Endothelial cell of umbilical vein (primary cell): ENCODE measurements around the gene KIAA0825. TPM values are rescaled to one million over a fixed set of nuclear protein-coding genes. Genes with fewer than 3 reads are reported as not detected.

Source experiments
- BruUV-seq: library from RNA; stranded (reverse); fragments of 400-500 nt; replicated peaks from 2 replicates; lab custom pipeline; 2021; lab: Mats Ljungman, UMichigan
- CTCF ChIA-PET: fragments of 300-600, 350-600 bp; sonication (Branson Sonifier 250); formaldehyde crosslinking; loops from one replicate; lab custom pipeline; 2021; ENCODE audit warnings: antibody characterized with exemption, inconsistent platforms; lab: Charles Lee
- POLR2A ChIA-PET: fragments of 300-600, 350-600 bp; sonication (Branson Sonifier 250); formaldehyde crosslinking; loops from one replicate; lab custom pipeline; 2021; ENCODE audit warnings: antibody characterized with exemption, inconsistent platforms; lab: Charles Lee
- DNase-seq: peaks from one replicate; pipeline ENCODE4 v3.0.0-alpha.2; 2011; ENCODE audit warnings: low read depth, low spot score
- FAIRE-seq: peaks from 2 replicates; lab custom pipeline; 2011; peaks lifted over from hg19 to GRCh38; lab: Jason Lieb, UNC
- H2AFZ ChIP-seq: 2 replicates; pipeline ENCODE4 v1.6.0; 2012; ENCODE audit warnings: low read depth, low read length, control low read depth, inconsistent platforms
- H3K27ac ChIP-seq: 2 replicates; pipeline ENCODE4 v1.5.1; 2011; ENCODE audit warnings: low read depth, mild to moderate bottlenecking, control low read depth, low read length, moderate library complexity; ENCODE audit not compliant: insufficient read depth
- H3K27me3 ChIP-seq, 2 experiments: 2 replicates each; pipeline versions ENCODE4 v1.6.0 to v1.6.1; 2011; ENCODE audit warnings: low read length in 2 of 2, mixed read lengths in 1 of 2; ENCODE audit not compliant: control insufficient read depth in 2 of 2, insufficient read depth in 2 of 2
- H3K36me3 ChIP-seq, 2 experiments: 2 replicates in 1 of 2; 3 replicates in 1 of 2; pipeline ENCODE4 v1.5.1; 2011; ENCODE audit warnings: low read length in 2 of 2, mild to moderate bottlenecking in 1 of 2, moderate library complexity in 1 of 2; ENCODE audit not compliant: control insufficient read depth in 2 of 2, insufficient read depth in 2 of 2; ENCODE audit errors: extremely low read depth in 1 of 2
- H3K4me1 ChIP-seq: 3 replicates; pipeline ENCODE4 v1.5.1; 2011; ENCODE audit warnings: mild to moderate bottlenecking, low read length; ENCODE audit not compliant: control insufficient read depth, insufficient read depth; ENCODE audit errors: extremely low read depth
- H3K4me2 ChIP-seq: 2 replicates; pipeline ENCODE4 v1.6.1; 2011; ENCODE audit warnings: low read length, control low read depth, mixed read lengths; ENCODE audit not compliant: insufficient read depth
- H3K4me3 ChIP-seq, 3 experiments: fragments of 200-600 bp in 1 of 3; sonication (generic), shearing (Covaris generic) in 1 of 3; replicated peaks in 1 of 3; 2 replicates each; pipeline ENCODE4 v1.5.1; 2011 to 2016; ENCODE audit warnings: control low read depth in 3 of 3, low read length in 3 of 3, mild to moderate bottlenecking in 2 of 3, inconsistent platforms in 1 of 3, low read depth in 1 of 3, moderate library complexity in 1 of 3; ENCODE audit not compliant: insufficient read depth in 1 of 3
- H3K79me2 ChIP-seq: 2 replicates; pipeline ENCODE4 v1.6.0; 2012; ENCODE audit warnings: low read length, inconsistent platforms; ENCODE audit not compliant: control insufficient read depth, insufficient read depth
- H3K9ac ChIP-seq: replicated peaks from 2 replicates; pipeline ENCODE3; 2011; ENCODE audit warnings: low read length, control low read depth; ENCODE audit not compliant: insufficient read depth; ENCODE audit errors: extremely low read depth
- H3K9me1 ChIP-seq: replicated peaks from 3 replicates; pipeline ENCODE4 v1.6.0; 2011; ENCODE audit warnings: mild to moderate bottlenecking, low read length; ENCODE audit not compliant: control insufficient read depth, insufficient read depth; ENCODE audit errors: extremely low read depth
- H3K9me3 ChIP-seq: replicated peaks from 2 replicates; pipeline ENCODE4 v1.5.1; 2012; ENCODE audit warnings: low read length, inconsistent platforms; ENCODE audit not compliant: control insufficient read depth, insufficient read depth
- H4K20me1 ChIP-seq: replicated peaks from 2 replicates; pipeline ENCODE3; 2011; ENCODE audit warnings: mild to moderate bottlenecking, low read length; ENCODE audit not compliant: control insufficient read depth, insufficient read depth; ENCODE audit errors: extremely low read depth
- EZH2 ChIP-seq: IDR thresholded peaks from 2 replicates; pipeline ENCODE4 v1.6.1; 2012; ENCODE audit warnings: borderline replicate concordance, low read depth, mild to moderate bottlenecking, moderate library complexity, low read length, inconsistent platforms; ENCODE audit not compliant: severe bottlenecking
- FOS ChIP-seq: IDR thresholded peaks from 2 replicates; pipeline ENCODE4 v1.6.1; 2011; ENCODE audit warnings: mild to moderate bottlenecking, low read length, moderate library complexity, borderline replicate concordance; ENCODE audit not compliant: insufficient read depth
- JUN ChIP-seq: IDR thresholded peaks from 2 replicates; pipeline ENCODE4 v1.6.1; 2011; ENCODE audit warnings: borderline replicate concordance, low read depth; ENCODE audit not compliant: insufficient read length, insufficient read depth
- MYC ChIP-seq: IDR thresholded peaks from one replicate; pipeline ENCODE4 v1.6.1; 2011; ENCODE audit warnings: mild to moderate bottlenecking, low read depth, low read length
- POLR2AphosphoS5 ChIP-seq: IDR thresholded peaks from 2 replicates; pipeline ENCODE4 v1.6.1; 2012; ENCODE audit warnings: low read depth, mild to moderate bottlenecking, control low read depth, low read length, moderate library complexity; ENCODE audit not compliant: insufficient read depth
- dilution Hi-C: fragments of 300-500 bp; cut with MboI; formaldehyde crosslinking; loops from one replicate; pipeline ENCODE4 v1.15.0; 2019; ENCODE audit warnings: low sequenced_read_pairs; ENCODE audit not compliant: extremely low pct_ligation_motif_present
- intact Hi-C: fragments of 100-400 bp; cut with micrococcal nuclease; formaldehyde crosslinking; loops from one replicate; pipeline ENCODE4 v1.10.0; 2022
- polyA plus RNA-seq, 4 experiments: library from polyadenylated mRNA; depleted of rRNA in 3 of 4; stranded (reverse) in 3 of 4; unstranded in 1 of 4; fragments of >200 nt; gene quantifications; 2 replicates each; pipeline versions ENCODE4 v1.2.1 to v1.2.3, GENCODE V29; 2011 to 2012; ENCODE audit warnings: missing spikeins in 1 of 4
- total RNA-seq: library from RNA; stranded (reverse); gene quantifications from 2 replicates; pipeline ENCODE4 v1.2.3, GENCODE V29; 2021
- TF ChIP-seq, protein P1 (sequence below): IDR thresholded peaks from 2 replicates; pipeline ENCODE4 v1.6.1; 2011; ENCODE audit not compliant: insufficient read depth, insufficient read length
- TF ChIP-seq, protein P2 (sequence below), 2 donors: IDR thresholded peaks; 1 replicate in 1 of 2; 2 replicates in 1 of 2; pipeline ENCODE4 v1.5.1; 2011; ENCODE audit warnings: low read length in 2 of 2, mild to moderate bottlenecking in 2 of 2, moderate library complexity in 2 of 2, control low read depth in 1 of 2, inconsistent platforms in 1 of 2, low read depth in 1 of 2; ENCODE audit not compliant: insufficient read depth in 1 of 2; ENCODE audit errors: extremely low read depth in 1 of 2

The KIAA0825 gene
- total and polyA plus RNA-seq, 2 donors (not counting 3 experiments of a cell fraction or from before 2014, with no cell fraction given): 0.15 to 1.1 TPM

DNA sequence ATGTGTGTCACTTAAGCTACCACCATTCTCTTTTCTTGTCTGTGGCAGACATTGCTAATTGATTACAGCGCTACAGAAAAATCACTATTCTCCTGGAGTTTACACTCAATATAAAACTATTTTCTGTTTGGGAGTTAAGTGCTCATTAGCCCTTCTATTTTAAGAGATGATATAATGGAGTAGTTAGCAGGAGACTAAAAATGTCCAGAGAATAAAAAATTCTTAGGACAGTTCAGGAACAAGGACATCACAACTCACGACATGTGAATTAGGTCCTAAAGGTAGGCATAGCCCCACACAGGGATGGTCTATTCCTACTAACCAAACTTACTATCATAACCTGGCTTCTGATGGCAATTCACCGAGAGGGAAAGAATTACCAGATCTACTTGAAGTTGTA is 258.5 kb downstream of the KIAA0825 start:
- no peaks in the 10 kb centered on the region for H3K36me3 ChIP-seq
- intact Hi-C loops (no loop called here), dilution Hi-C loops (no loop called here)
- H3K27me3 ChIP-seq: no peaks in the 10 kb centered on the region
- no peaks in the 10 kb centered on the region for H3K9me1 ChIP-seq
- no peak overlapping the region for H3K4me2 ChIP-seq
- CTCF ChIA-PET: interaction anchor here (1.6 kb wide), 1 partner anchor 32 kb away, joined by 3 read pairs; no protein-coding TSS in a partner anchor
- no peak overlapping the region for H3K27ac ChIP-seq
- BruUV-seq: no TSS peak
- no peak overlapping the region for H3K9ac ChIP-seq
- TF ChIP-seq, protein P1, sequence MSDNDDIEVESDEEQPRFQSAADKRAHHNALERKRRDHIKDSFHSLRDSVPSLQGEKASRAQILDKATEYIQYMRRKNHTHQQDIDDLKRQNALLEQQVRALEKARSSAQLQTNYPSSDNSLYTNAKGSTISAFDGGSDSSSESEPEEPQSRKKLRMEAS: no peak
- TF ChIP-seq POLR2AphosphoS5: no peak
- TF ChIP-seq JUN: no peak
- no peak for TF ChIP-seq FOS
- no peak for TF ChIP-seq EZH2
- TF ChIP-seq, protein P2, sequence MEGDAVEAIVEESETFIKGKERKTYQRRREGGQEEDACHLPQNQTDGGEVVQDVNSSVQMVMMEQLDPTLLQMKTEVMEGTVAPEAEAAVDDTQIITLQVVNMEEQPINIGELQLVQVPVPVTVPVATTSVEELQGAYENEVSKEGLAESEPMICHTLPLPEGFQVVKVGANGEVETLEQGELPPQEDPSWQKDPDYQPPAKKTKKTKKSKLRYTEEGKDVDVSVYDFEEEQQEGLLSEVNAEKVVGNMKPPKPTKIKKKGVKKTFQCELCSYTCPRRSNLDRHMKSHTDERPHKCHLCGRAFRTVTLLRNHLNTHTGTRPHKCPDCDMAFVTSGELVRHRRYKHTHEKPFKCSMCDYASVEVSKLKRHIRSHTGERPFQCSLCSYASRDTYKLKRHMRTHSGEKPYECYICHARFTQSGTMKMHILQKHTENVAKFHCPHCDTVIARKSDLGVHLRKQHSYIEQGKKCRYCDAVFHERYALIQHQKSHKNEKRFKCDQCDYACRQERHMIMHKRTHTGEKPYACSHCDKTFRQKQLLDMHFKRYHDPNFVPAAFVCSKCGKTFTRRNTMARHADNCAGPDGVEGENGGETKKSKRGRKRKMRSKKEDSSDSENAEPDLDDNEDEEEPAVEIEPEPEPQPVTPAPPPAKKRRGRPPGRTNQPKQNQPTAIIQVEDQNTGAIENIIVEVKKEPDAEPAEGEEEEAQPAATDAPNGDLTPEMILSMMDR (IDR thresholded peaks at IDR 0.05; ENCODE audit: extremely low read depth in 1 of 2, insufficient read depth in 1 of 2, low read depth in 1 of 2, low read length in 2 of 2): no peak
- TF ChIP-seq MYC: no peak
- H4K20me1 ChIP-seq: no peaks in the 10 kb centered on the region
- FAIRE-seq (no peak), DNase-seq (no peak)
- no peaks in the 10 kb centered on the region for H3K4me1 ChIP-seq
- H3K79me2 ChIP-seq: no peaks in the 10 kb centered on the region
- H3K9me3 ChIP-seq: no peaks in the 10 kb centered on the region
- H3K4me3 ChIP-seq: no peak overlapping the region
- H2AFZ ChIP-seq: no peak overlapping the region
- POLR2A ChIA-PET: no interaction called here
